Type B pancreatic cell (in vitro differentiated cells): ENCODE results near the gene SCYGR1. TPM values are rescaled to one million over a fixed set of nuclear protein-coding genes. Genes with fewer than 3 reads are reported as not detected.
"Not testable (repeated sequence)": the region's sequence is repeated elsewhere in the genome, so short reads cannot be mapped to it uniquely, and the experiment has no call there.

Source experiments
- DNase-seq: peaks from one replicate; pipeline ENCODE4 v3.0.0; 2021; ENCODE audit warnings: mixed read lengths; ENCODE audit not compliant: unreplicated experiment; ENCODE audit errors: extremely low spot score
- H3K27ac Mint-ChIP-seq: 2 replicates; pipeline ENCODE4 v1.8.0; 2021; ENCODE audit warnings: mild to moderate bottlenecking, mixed read lengths
- H3K27me3 Mint-ChIP-seq: 2 replicates; pipeline ENCODE4 v1.8.0; 2021; ENCODE audit warnings: mixed read lengths
- H3K36me3 Mint-ChIP-seq: 2 replicates; pipeline ENCODE4 v1.8.0; 2021; ENCODE audit warnings: mixed read lengths
- H3K4me1 Mint-ChIP-seq: one replicate; pipeline ENCODE4 v1.8.0; 2021; ENCODE audit warnings: mixed read lengths; ENCODE audit not compliant: unreplicated experiment
- H3K4me3 Mint-ChIP-seq: 2 replicates; pipeline ENCODE4 v1.8.0; 2021; ENCODE audit warnings: mild to moderate bottlenecking, mixed read lengths
- H3K9me3 Mint-ChIP-seq: 2 replicates; pipeline ENCODE4 v1.8.0; 2021; ENCODE audit warnings: mixed read lengths
- CTCF ChIP-seq: fragments of 200-600 bp; sonication (generic); conservative IDR thresholded peaks from 2 replicates; pipeline ENCODE4 v1.5.0; 2021; ENCODE audit warnings: antibody characterized with exemption, mild to moderate bottlenecking
- long read RNA-seq: library from polyadenylated mRNA; unstranded; transcript quantifications from one replicate; pipeline ENCODE4 v2.0.0, GENCODE V29; 2020
- total RNA-seq: library from RNA; stranded (reverse); gene quantifications from 2 replicates; pipeline ENCODE4 v1.2.1, GENCODE V29; 2021; ENCODE audit warnings: low replicate concordance

SCYGR1 gene
- not detected in 2 replicates for total RNA-seq
- long read RNA-seq, result 0 reads

- not testable (repeated sequence) for DNase-seq, H3K27me3 Mint-ChIP-seq, H3K27ac Mint-ChIP-seq, H3K4me1 Mint-ChIP-seq, H3K9me3 Mint-ChIP-seq, H3K4me3 Mint-ChIP-seq, H3K36me3 Mint-ChIP-seq
Observed at GRCh38 chr2:227387583-227387982, at the start of gene SCYGR1. Gene SCYGR1 (minus strand): TSS chr2:227387949. CDS start chr2:227387949, 0 bp downstream.

DNA sequence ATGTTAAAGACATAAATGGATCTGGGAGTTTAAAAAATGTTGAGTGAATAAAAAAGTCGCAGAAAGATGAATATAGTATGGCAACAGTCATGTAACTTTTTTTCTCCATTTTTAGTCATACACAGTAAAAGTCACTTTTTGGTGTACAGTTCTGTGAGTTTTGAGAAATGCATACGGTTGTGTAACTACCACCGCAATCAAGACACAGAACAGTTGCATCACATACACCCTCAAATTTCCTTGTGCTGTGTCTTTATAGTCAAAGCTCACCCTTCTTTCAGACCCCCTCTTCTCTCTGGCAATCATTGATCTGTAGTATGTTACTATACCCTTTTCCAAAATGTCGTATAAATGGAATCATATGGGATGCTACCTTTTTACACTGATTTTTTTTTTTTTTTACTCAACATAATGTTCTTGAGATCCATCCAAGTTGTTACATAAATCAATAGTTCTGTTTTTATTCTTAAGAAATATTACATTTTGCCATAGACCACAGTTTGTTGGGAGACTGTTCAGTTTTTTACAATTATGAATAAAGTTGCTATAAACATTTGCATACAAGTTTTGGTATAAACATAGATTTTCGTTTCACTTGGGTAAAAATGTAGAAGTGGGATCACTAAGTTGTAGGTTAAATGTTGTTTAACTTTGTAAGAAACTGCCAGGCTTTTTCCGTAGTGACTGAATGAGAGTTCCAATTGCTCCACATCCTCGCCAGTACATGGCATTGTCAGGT, 48.9 kb upstream of the SCYGR1 start:
- no peak for DNase-seq
- Mint-ChIP-seq H3K36me3 (peaks cover 4% of the 10 kb centered on the region), H3K27ac (no peak overlapping the region), H3K27me3 (no peaks in the 10 kb centered on the region), H3K4me1 (no peaks in the 10 kb centered on the region), H3K9me3 (peaks cover 7% of the 10 kb centered on the region), H3K4me3 (no peak overlapping the region)
- TF ChIP-seq CTCF, result no peak

DNA sequence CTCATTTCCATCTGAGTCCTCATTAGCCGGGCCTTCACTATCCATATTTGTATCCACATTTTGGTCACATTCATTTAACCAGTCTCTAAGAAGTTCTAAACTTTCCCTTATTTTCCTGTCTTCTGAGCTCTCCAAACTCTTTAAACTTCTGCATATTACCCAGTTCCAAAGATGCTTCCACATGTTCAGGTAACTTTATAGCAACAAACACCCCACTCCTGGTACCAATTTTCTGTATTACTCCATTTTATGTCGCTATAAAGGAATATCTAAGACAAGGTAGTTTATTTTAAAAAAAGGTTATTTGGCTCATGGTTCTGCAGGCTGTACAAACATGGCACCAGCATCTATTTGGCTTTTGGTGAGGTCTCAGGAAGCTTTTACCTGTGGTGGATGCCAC, 45.4 kb upstream of the SCYGR1 start:
- H3K4me3 Mint-ChIP-seq, result no peak overlapping the region
- no peaks in the 10 kb centered on the region for H3K4me1 Mint-ChIP-seq
- peaks cover 7% of the 10 kb centered on the region for H3K9me3 Mint-ChIP-seq
- H3K36me3 Mint-ChIP-seq, result peaks cover 4% of the 10 kb centered on the region
- no peaks in the 10 kb centered on the region for H3K27me3 Mint-ChIP-seq
- no peak overlapping the region for H3K27ac Mint-ChIP-seq
- TF ChIP-seq CTCF, result no peak
- DNase-seq, result no peak

GRCh38 chr2:227430639-227431038, 42.9 kb upstream of the SCYGR1 start:
- H3K36me3 Mint-ChIP-seq, result peaks cover 4% of the 10 kb centered on the region
- no peak overlapping the region for H3K27ac Mint-ChIP-seq
- TF ChIP-seq CTCF, result no peak
- H3K4me3 Mint-ChIP-seq, result no peak overlapping the region
- no peaks in the 10 kb centered on the region for H3K4me1 Mint-ChIP-seq
- peaks cover 7% of the 10 kb centered on the region for H3K9me3 Mint-ChIP-seq
- no peaks in the 10 kb centered on the region for H3K27me3 Mint-ChIP-seq
- DNase-seq, result no peak

DNA sequence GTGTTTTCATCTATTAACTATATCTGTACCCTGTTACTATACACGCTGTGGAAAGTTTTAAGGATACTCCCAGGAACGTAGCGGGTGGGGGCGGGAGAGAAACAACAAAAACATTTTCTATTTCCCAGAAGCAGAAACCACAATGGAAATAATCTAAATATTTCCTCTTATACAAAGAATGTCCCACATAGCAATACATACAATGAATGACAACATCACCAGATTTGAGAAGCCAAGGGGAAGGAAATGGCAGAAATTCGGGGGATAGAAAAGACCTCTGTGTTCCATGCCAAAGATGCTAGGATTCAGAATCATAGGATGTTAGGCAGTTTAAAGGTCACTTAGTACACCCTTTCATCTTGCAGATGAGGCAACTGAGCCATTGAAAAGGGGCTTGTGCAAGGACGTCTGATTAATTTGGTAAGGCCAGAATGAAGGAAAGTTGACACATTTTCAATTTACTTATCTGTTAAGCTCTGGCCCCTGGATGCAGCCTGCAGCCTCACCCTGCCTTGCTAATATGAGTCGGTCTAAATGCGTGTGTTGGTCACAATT, 41.1 kb upstream of the SCYGR1 start:
- H3K27me3 Mint-ChIP-seq, result no peaks in the 10 kb centered on the region
- no peak for TF ChIP-seq CTCF
- DNase-seq, result no peak
- H3K4me3 Mint-ChIP-seq, result no peak overlapping the region
- no peaks in the 10 kb centered on the region for H3K4me1 Mint-ChIP-seq
- peaks cover 7% of the 10 kb centered on the region for H3K9me3 Mint-ChIP-seq
- H3K36me3 Mint-ChIP-seq, result peaks cover 4% of the 10 kb centered on the region
- no peak overlapping the region for H3K27ac Mint-ChIP-seq

DNA sequence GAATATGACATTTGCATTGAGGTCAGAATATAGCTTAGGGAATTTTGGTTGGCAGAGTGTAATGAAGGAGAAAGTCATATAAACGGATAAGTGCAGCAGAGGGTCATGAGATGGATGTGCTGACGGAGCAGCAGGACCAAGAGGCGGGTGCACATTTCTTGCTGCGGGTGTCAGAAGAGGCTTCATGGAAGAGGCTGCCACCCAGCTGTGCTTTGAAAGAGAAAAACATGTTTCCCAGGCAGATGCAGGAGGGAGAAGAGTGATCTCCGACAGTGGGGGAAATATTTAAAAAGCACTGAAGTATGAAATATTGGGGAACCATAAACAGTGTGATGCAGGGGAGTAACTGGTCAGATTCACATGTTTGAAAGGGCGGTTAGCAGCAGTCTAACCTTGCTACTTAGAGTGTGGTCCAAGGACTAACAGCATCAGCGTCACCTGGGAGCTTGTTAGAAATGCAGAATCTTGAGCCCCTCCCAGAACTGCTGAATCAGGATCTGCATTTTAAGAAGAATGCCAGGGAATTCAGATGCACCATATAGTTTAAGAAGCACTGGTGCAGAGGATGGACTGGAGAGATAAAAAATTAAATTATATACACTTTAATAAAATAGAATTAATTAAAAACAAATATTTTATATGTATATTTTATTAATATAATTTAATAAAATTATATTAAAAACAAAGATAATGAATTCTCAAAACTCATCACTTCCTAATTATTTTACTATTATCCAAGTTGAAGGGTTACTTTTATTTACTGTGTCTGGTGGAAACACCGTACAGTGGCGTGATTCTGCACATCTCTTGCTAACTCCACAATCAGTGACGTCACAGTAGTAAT, 36.1 kb upstream of the SCYGR1 start:
- DNase-seq, result no peak
- Mint-ChIP-seq H3K27me3 (no peaks in the 10 kb centered on the region), H3K36me3 (no peaks in the 10 kb centered on the region), H3K9me3 (no peaks in the 10 kb centered on the region), H3K27ac (no peak overlapping the region), H3K4me3 (no peak overlapping the region), H3K4me1 (no peaks in the 10 kb centered on the region)
- TF ChIP-seq CTCF, result no peak
